Thyroid gland (tissue), 4 donors: ENCODE results near the gene EXD3.

Experiments
- POLR2A ChIP-seq, 2 donors: fragments of 450-650 bp; IDR thresholded peaks; one replicate each; pipeline ENCODE4 v1.6.1; 2017; ENCODE audit warnings: antibody characterized with exemption in 2 of 2, mild to moderate bottlenecking in 2 of 2, moderate library complexity in 1 of 2
- TF ChIP-seq, protein P1 (sequence below), 6 experiments: fragments of 200-600 bp in 3 of 6; fragments of 450-650 bp in 3 of 6; sonication (generic) in 3 of 6; IDR thresholded peaks; one replicate each; pipeline ENCODE4 v1.5.1; 2016 to 2019; ENCODE audit warnings: antibody characterized with exemption in 6 of 6, mild to moderate bottlenecking in 2 of 6, inconsistent platforms in 1 of 6, moderate library complexity in 1 of 6

DNA sequence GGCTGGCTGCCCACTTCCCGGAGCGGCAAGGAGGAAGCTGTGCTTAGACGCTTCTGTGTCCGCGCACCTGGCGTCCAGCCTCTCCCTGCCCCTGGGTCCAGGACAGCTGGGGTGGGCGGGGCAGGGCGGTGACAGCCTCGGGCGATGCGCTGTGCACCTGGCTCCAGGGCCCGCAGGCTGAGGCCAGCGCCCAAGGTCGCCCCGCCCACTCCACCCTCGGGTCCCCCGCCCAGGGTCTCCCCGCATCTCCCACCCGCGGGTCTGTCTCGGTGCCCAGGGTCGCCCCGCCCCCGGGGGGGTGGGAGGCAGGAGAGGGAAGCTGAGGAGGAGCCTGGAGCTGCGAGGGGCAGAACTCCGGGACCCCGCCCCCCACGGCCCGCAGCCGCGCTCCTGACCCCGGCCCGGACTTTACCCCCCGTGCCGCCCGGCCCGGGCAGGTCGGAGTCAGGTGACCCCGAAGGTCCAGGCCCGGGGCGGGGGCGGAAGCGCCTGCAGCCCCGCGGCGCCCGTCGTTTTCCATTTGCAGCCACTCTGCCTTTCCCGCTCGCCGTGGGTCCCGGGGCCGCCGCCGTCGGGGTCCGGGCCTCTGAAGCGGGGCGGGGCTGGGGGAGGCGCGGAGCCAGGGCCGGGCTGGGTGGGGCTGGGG is 18.4 kb upstream of the EXD3 start, which contains the start of gene ENTPD8:
- TF ChIP-seq, protein P1, sequence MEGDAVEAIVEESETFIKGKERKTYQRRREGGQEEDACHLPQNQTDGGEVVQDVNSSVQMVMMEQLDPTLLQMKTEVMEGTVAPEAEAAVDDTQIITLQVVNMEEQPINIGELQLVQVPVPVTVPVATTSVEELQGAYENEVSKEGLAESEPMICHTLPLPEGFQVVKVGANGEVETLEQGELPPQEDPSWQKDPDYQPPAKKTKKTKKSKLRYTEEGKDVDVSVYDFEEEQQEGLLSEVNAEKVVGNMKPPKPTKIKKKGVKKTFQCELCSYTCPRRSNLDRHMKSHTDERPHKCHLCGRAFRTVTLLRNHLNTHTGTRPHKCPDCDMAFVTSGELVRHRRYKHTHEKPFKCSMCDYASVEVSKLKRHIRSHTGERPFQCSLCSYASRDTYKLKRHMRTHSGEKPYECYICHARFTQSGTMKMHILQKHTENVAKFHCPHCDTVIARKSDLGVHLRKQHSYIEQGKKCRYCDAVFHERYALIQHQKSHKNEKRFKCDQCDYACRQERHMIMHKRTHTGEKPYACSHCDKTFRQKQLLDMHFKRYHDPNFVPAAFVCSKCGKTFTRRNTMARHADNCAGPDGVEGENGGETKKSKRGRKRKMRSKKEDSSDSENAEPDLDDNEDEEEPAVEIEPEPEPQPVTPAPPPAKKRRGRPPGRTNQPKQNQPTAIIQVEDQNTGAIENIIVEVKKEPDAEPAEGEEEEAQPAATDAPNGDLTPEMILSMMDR (IDR thresholded peaks at IDR 0.05): no peak
- TF ChIP-seq POLR2A (IDR thresholded peaks at IDR 0.05): no peak
